BJ (cell line): Measurements from ENCODE around the gene TAS2R13. TPM values are rescaled to one million over a fixed set of nuclear protein-coding genes. Genes with fewer than 3 reads are reported as not detected.

Experiments used
- CTCF ChIA-PET: fragments of 350-600 bp; formaldehyde crosslinking; extraction: SDS; loops from one replicate; lab custom pipeline; 2021; ENCODE audit warnings: antibody characterized with exemption, inconsistent platforms; lab: Yijun Ruan, JAX
- POLR2A ChIA-PET: fragments of 300-600 bp; sonication (Branson Sonifier 250); formaldehyde crosslinking; extraction: SDS; loops from one replicate; lab custom pipeline; 2021; ENCODE audit warnings: antibody characterized with exemption; lab: Charles Lee
- DNase-seq: peaks from one replicate; pipeline ENCODE4 v3.0.0-alpha.2; 2011; ENCODE audit warnings: low read depth
- H3K27me3 ChIP-seq: 2 replicates; pipeline ENCODE4 v1.6.0; 2011; ENCODE audit warnings: low read length; ENCODE audit not compliant: control insufficient read depth, insufficient read depth
- H3K36me3 ChIP-seq: 2 replicates; pipeline ENCODE4 v1.5.1; 2011; ENCODE audit warnings: low read length; ENCODE audit not compliant: control insufficient read depth, insufficient read depth
- H3K4me3 ChIP-seq: 2 replicates; pipeline ENCODE4 v1.5.1; 2011; ENCODE audit warnings: low read depth, mild to moderate bottlenecking, control low read depth, low read length
- polyA plus RNA-seq: library from polyadenylated mRNA; depleted of rRNA; stranded (reverse); fragments of >200 nt; gene quantifications from 2 replicates; pipeline ENCODE4 v1.2.3, GENCODE V29; 2011
- TF ChIP-seq, protein P1 (sequence below): IDR thresholded peaks from 2 replicates; pipeline ENCODE4 v1.5.1; 2011; ENCODE audit warnings: low read depth, mild to moderate bottlenecking, control low read depth, inconsistent platforms, low read length, moderate library complexity; ENCODE audit not compliant: insufficient read depth

The TAS2R13 gene
- polyA plus RNA-seq, 1 experiment = not detected

DNA sequence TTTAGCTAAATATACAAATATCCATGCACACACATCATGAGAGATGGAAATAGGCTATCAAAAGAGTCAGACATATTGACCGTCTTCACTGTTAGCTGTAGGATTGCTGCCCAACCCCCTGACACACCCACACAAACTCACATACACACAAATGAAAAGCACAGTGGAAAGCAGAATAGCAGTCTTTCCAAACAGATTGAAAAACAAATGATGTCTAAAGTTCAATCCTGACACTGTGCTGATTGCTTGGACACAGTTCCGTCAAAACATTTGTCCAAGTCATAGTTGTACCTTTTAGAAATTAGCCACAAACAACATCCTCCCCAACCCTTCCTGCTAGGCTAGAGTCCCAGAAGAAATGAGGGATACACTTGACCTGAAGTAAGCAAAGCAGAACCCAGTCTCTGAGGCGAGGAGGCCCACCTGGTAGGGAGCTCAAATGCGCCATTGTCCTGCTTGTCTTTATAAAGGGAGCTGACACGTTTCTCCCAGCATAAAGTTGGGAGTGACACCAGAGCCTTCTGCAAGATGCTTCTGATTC, 19.5 kb upstream of the TAS2R13 start, which contains the start of gene PRH2:
TSS of gene PRH2 (plus strand) at position 491 of the 541 bp plus-strand sequence. CDS start at position 529, 38 bp downstream.
- DNase-seq = no peak
- Histone ChIP-seq H3K4me3 (no peak within 1 kb of the TSS), H3K27me3 (no peaks in the 10 kb centered on the region), H3K36me3 (0 out of 2 replicates have a peak, but pooled peaks cover 1% of the 10 kb centered on the region)
- ChIA-PET POLR2A (no interaction called here), CTCF (no interaction called here)
- TF ChIP-seq, protein P1, sequence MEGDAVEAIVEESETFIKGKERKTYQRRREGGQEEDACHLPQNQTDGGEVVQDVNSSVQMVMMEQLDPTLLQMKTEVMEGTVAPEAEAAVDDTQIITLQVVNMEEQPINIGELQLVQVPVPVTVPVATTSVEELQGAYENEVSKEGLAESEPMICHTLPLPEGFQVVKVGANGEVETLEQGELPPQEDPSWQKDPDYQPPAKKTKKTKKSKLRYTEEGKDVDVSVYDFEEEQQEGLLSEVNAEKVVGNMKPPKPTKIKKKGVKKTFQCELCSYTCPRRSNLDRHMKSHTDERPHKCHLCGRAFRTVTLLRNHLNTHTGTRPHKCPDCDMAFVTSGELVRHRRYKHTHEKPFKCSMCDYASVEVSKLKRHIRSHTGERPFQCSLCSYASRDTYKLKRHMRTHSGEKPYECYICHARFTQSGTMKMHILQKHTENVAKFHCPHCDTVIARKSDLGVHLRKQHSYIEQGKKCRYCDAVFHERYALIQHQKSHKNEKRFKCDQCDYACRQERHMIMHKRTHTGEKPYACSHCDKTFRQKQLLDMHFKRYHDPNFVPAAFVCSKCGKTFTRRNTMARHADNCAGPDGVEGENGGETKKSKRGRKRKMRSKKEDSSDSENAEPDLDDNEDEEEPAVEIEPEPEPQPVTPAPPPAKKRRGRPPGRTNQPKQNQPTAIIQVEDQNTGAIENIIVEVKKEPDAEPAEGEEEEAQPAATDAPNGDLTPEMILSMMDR = no peak

DNA sequence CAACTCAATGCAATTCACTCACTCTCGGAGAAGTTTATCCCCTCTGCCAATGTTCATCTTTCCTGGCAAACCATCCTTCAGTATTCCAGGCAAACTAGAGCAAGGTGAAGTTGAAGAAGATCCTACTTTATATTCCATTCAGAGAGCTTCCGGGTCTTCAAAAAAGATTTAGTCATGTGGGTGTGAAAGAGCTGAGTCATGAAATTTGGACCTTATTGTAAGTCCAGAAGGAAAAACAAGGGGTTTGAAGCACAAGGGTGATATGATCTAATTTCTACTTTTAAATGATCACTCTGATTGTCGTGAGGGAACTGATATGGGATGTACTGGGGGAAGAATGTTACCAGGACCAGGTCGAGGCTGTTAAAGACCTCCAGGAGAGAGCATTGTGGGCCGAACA, 16.9 kb upstream of the TAS2R13 start:
- no peak for DNase-seq
- TF ChIP-seq, protein P1 = no peak

DNA sequence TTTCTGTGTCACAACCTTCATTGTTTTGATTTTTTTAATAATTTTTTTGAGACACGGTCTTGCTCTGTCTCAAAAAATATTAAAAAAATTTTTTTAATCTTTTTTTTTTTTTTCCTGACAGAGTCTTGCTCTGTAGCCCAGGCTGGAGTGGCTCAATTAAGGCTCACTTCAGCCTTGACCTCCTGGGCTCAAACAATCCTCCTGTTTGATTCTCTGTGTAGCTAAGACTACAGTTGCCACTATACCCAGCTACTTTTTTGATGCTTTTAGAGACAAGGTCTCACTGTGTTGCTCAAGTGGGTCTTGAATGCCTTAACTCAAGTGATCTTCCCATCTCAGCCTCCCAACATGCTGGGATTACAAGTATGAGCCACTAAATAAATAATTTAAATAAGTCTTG, 10.4 kb upstream of the TAS2R13 start:
- CTCF ChIA-PET = interaction anchor here (0.5 kb wide), 1 partner anchor 1606 kb away, joined by 3 read pairs; no protein-coding TSS in a partner anchor
- H3K36me3 ChIP-seq = no peaks in the 10 kb centered on the region
- TF ChIP-seq, protein P1 = no peak
- H3K27me3 ChIP-seq = no peaks in the 10 kb centered on the region
- POLR2A ChIA-PET = no interaction called here
- DNase-seq = no peak
- H3K4me3 ChIP-seq = no peak overlapping the region

More for the DNA sequence above, 16.9 kb upstream of the TAS2R13 start:
- H3K4me3 ChIP-seq = no peak overlapping the region
- CTCF ChIA-PET = interaction anchor here (1.2 kb wide), 1 partner anchor 25 kb away, joined by 3 read pairs; no protein-coding TSS in a partner anchor
- H3K27me3 ChIP-seq = no peaks in the 10 kb centered on the region
- POLR2A ChIA-PET = no interaction called here
- H3K36me3 ChIP-seq = 0 out of 2 replicates have a peak, but pooled peaks cover 1% of the 10 kb centered on the region

DNA sequence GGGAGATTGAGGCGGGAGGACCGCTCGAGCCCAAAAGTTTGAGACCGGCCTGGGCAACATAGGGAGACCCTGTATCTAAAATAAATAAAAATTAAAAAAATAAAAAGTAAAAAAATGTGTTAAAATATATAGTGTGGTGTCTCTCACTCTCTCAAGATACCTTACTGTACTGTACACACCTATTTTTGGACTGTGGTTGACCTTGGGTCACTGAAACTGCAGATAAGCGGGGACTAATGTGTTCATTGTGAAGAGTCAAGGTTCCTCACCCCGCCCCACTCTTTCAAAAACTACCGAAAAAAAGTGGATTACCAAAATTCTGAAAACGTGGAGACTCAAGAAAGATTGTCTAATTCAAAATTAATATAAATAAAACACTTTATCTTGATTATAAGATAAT, 1.0 kb upstream of the TAS2R13 start:
- Histone ChIP-seq H3K27me3 (no peaks in the 10 kb centered on the region), H3K4me3 (no peak overlapping the region), H3K36me3 (no peaks in the 10 kb centered on the region)
- CTCF ChIA-PET = no interaction called here
- TF ChIP-seq, protein P1 = no peak
- no peak for DNase-seq
- POLR2A ChIA-PET = no interaction called here

DNA sequence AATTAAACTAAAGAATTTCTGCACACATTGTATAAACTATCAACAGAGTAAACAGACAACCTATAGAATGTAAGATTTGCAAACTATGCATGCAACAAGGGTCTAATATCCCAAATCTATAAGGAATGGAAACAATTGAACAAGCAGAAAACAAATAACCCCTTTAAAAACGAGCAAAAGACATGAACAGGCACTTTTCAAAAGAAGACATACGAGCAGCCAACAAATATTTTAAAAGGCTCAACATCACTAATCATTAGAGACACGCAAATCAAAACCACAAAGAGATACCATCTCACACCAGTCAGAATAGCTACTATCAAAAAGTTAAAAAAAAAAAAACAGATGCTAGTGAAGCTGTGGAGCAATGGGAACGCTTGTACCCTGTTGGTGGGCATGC, 4.7 kb downstream of the TAS2R13 start:
- POLR2A ChIA-PET = no interaction called here
- no peak overlapping the region for H3K4me3 ChIP-seq
- DNase-seq = no peak
- H3K27me3 ChIP-seq = no peaks in the 10 kb centered on the region
- TF ChIP-seq, protein P1 = no peak
- no peaks in the 10 kb centered on the region for H3K36me3 ChIP-seq
- CTCF ChIA-PET = no interaction called here
